Hippocampal formation (tissue), 2 donors: ENCODE measurements around the gene SOX10.

Experiments
- DNase-seq, 2 donors: peaks; one replicate each; lab custom pipeline; 2025; lab: John Stamatoyannopoulos, UW

Gene SOX10

GRCh38 chr22:37983860-37984791, at the start of gene SOX10:
SOX10 (minus strand) TSS chr22:37984555; CDS start chr22:37983784, 771 bp downstream.
- peak; percentile 71 to 81 for DNase-seq

- peak; percentile 81 to 92 for DNase-seq
These were observed 49.3 kb upstream of the SOX10 start for GRCh38 chr22:38033522-38034277.

GRCh38 chr22:38032681-38033521, 48.5 kb upstream of the SOX10 start:
- DNase-seq, result no peak

- no peak for DNase-seq
These were observed 47.1 kb upstream of the SOX10 start for GRCh38 chr22:38031491-38031890.

GRCh38 chr22:38030311-38031133, 46.2 kb upstream of the SOX10 start:
- no peak for DNase-seq

- no peak for DNase-seq
These were observed 45.5 kb upstream of the SOX10 start for GRCh38 chr22:38029901-38030300.

GRCh38 chr22:38029370-38029769, 45.0 kb upstream of the SOX10 start:
- DNase-seq, result no peak

GRCh38 chr22:38028344-38029130, 44.2 kb upstream of the SOX10 start:
- no peak for DNase-seq

GRCh38 chr22:38027487-38027886, 43.1 kb upstream of the SOX10 start:
- peak in 1 of 2 donors; percentile 66 for DNase-seq

- peak; percentile 70 to 78 for DNase-seq
These were observed 42.1 kb upstream of the SOX10 start for GRCh38 chr22:38026130-38027111.

GRCh38 chr22:38025514-38025913, 41.2 kb upstream of the SOX10 start:
- no peak for DNase-seq

- DNase-seq, result no peak
These were observed 38.7 kb upstream of the SOX10 start for GRCh38 chr22:38023045-38023444.

- DNase-seq, result no peak
These were observed 36.9 kb upstream of the SOX10 start for GRCh38 chr22:38021206-38021605.

GRCh38 chr22:38018938-38019827, 34.8 kb upstream of the SOX10 start:
- no peak for DNase-seq

- DNase-seq, result no peak
These were observed 33.9 kb upstream of the SOX10 start for GRCh38 chr22:38017939-38018885.

- DNase-seq, result peak; percentile 58 to 80
These were observed 33.0 kb upstream of the SOX10 start for GRCh38 chr22:38017272-38017920.
